K562 (cell line): Measurements from ENCODE around the gene BCAM. TPM values are rescaled to one million over a fixed set of nuclear protein-coding genes. Genes with fewer than 3 reads are reported as not detected.

Experiments used
- ATAC-seq: fragments of 200-7000 bp; cut with Tn5 transposase; 3 replicates; pipeline ENCODE4 v1.9.1; 2020; ENCODE audit warnings: moderate library complexity
- BruUV-seq: library from RNA; stranded (reverse); fragments of 400-500 nt; replicated peaks from 2 replicates; lab custom pipeline; 2021; lab: Mats Ljungman, UMichigan
- CTCF ChIA-PET: fragments of 300-600 bp; formaldehyde crosslinking; extraction: SDS; loops from one replicate; lab custom pipeline; 2021; ENCODE audit warnings: low intra/inter-chr PET ratio; lab: Yijun Ruan, JAX
- POLR2A ChIA-PET: fragments of 300-600, 350-650 bp; sonication (Branson Sonifier 250); formaldehyde crosslinking; extraction: SDS; loops from one replicate; lab custom pipeline; 2021; ENCODE audit warnings: antibody characterized with exemption, inconsistent platforms; lab: Yijun Ruan, JAX
- DNase-seq, 4 experiments: peaks; one replicate each; pipeline versions ENCODE4 v3.0.0 to v3.0.0-alpha.2; 2011 to 2018; ENCODE audit warnings: low spot score in 3 of 4, mixed read lengths in 3 of 4; ENCODE audit errors: extremely low read depth in 1 of 4
- FAIRE-seq: peaks from 2 replicates; lab custom pipeline; 2011; peaks lifted over from hg19 to GRCh38; lab: Jason Lieb, UNC
- H2AFZ ChIP-seq: 2 replicates; pipeline ENCODE4 v1.6.0; 2011; ENCODE audit warnings: low read depth, low read length, control low read depth, inconsistent platforms
- H3K27ac ChIP-seq: fragments of 200-600 bp; 3 replicates; pipeline ENCODE4 v1.8.0; 2011; ENCODE audit warnings: low read depth, mild to moderate bottlenecking, control low read depth, inconsistent platforms, low read length, moderate library complexity, mixed read lengths; ENCODE audit errors: extremely low read depth
- H3K27me3 ChIP-seq, 2 experiments: fragments of 300-600 bp in 1 of 2; 2 replicates in 1 of 2; 3 replicates in 1 of 2; pipeline versions ENCODE4 v1.6.0 to v1.8.0; 2011; ENCODE audit warnings: inconsistent platforms in 2 of 2, low read length in 2 of 2, mild to moderate bottlenecking in 1 of 2, mixed read lengths in 1 of 2, moderate library complexity in 1 of 2; ENCODE audit not compliant: control insufficient read depth in 2 of 2, insufficient read depth in 2 of 2
- H3K36me3 ChIP-seq: fragments of 300-600 bp; 3 replicates; pipeline ENCODE4 v1.8.0; 2011; ENCODE audit warnings: mild to moderate bottlenecking, low read length, inconsistent platforms; ENCODE audit not compliant: control insufficient read depth, insufficient read depth
- H3K4me1 ChIP-seq, 2 experiments: fragments of 200-600 bp in 1 of 2; replicated peaks in 1 of 2; 2 replicates in 1 of 2; 3 replicates in 1 of 2; pipeline versions ENCODE4 v1.5.1 to v1.8.0; 2011; ENCODE audit warnings: inconsistent platforms in 2 of 2, low read length in 2 of 2, mild to moderate bottlenecking in 1 of 2, mixed read lengths in 1 of 2, moderate library complexity in 1 of 2; ENCODE audit not compliant: control insufficient read depth in 2 of 2, insufficient read depth in 2 of 2
- H3K4me2 ChIP-seq: 2 replicates; pipeline ENCODE4 v1.6.1; 2011; ENCODE audit warnings: low read length, control low read depth, inconsistent platforms, mixed read lengths; ENCODE audit not compliant: insufficient read depth
- H3K4me3 ChIP-seq: fragments of 200-600 bp; sonication (generic), shearing (Covaris generic); 2 replicates; pipeline ENCODE4 v1.5.1; 2016; ENCODE audit warnings: control low read depth, inconsistent platforms
- H3K79me2 ChIP-seq: fragments of 200-600 bp; 3 replicates; pipeline ENCODE4 v1.8.0; 2011; ENCODE audit warnings: low read length, inconsistent platforms; ENCODE audit not compliant: control insufficient read depth, insufficient read depth
- H3K9ac ChIP-seq, 2 experiments: 2 replicates each; pipeline versions ENCODE4 v1.6.0 to v1.6.1; 2011; ENCODE audit warnings: low read depth in 2 of 2, low read length in 2 of 2, control low read depth in 1 of 2, inconsistent platforms in 1 of 2, mild to moderate bottlenecking in 1 of 2, mixed read lengths in 1 of 2; ENCODE audit not compliant: insufficient read depth in 1 of 2
- H3K9me1 ChIP-seq: one replicate; pipeline ENCODE4 v1.6.0; 2011; ENCODE audit warnings: inconsistent platforms, mild to moderate bottlenecking, low read length, moderate library complexity; ENCODE audit not compliant: control insufficient read depth, insufficient read depth
- H3K9me3 ChIP-seq: replicated peaks from 2 replicates; pipeline ENCODE4 v1.5.1; 2011; ENCODE audit warnings: low read depth, low read length, inconsistent platforms; ENCODE audit not compliant: control insufficient read depth, insufficient read depth
- H4K20me1 ChIP-seq: replicated peaks from 2 replicates; pipeline ENCODE4 v1.6.1; 2011; ENCODE audit warnings: low read length, inconsistent platforms, mixed read lengths; ENCODE audit not compliant: control insufficient read depth, insufficient read depth
- CBFA2T3 ChIP-seq: fragments of 450-650 bp; IDR thresholded peaks from 2 replicates; pipeline ENCODE4 v1.6.1; 2017
- CHD4 ChIP-seq: fragments of 200-600 bp; sonication (generic); IDR thresholded peaks from 3 replicates; pipeline ENCODE4 v1.6.1; 2012; ENCODE audit warnings: low read depth, mild to moderate bottlenecking, mixed read lengths, low read length, inconsistent platforms; ENCODE audit not compliant: insufficient read depth, insufficient replicate concordance, poor library complexity, severe bottlenecking
- KLF1 ChIP-seq: fragments of 450-650 bp; IDR thresholded peaks from 2 replicates; pipeline ENCODE4 v1.6.1; 2016; ENCODE audit warnings: missing genetic modification characterization, missing compliant biosample characterization
- MBD2 ChIP-seq: sonication (generic); IDR thresholded peaks from 2 replicates; pipeline ENCODE4 v1.6.1; 2016; ENCODE audit warnings: low read depth, borderline replicate concordance
- NR3C1 ChIP-seq: sonication (generic); formaldehyde crosslinking; IDR thresholded peaks from 2 replicates; pipeline ENCODE4 v1.8.1; 2022; ENCODE audit warnings: missing genetic modification reagents
- SMC3 ChIP-seq: conservative IDR thresholded peaks from 2 replicates; pipeline ENCODE4 v1.6.1; 2011; ENCODE audit warnings: low read depth, low read length, improper control_type of control experiment; ENCODE audit not compliant: insufficient read depth
- TBP ChIP-seq: optimal IDR thresholded peaks from 2 replicates; pipeline ENCODE3; 2011; ENCODE audit warnings: low read depth, low read length, improper control_type of control experiment
- ZFP30 ChIP-seq: fragments of 250-450 bp; sonication (Bioruptor Pico); IDR thresholded peaks from 2 replicates; pipeline ENCODE4 v1.8.0; 2022; ENCODE audit warnings: moderate library complexity, mild to moderate bottlenecking, inconsistent platforms, borderline replicate concordance
- ZNF583 ChIP-seq: fragments of 250-450 bp; sonication (Bioruptor Pico); IDR thresholded peaks from 2 replicates; pipeline ENCODE4 v1.4.0; 2020
- WGBS: fragments of 100-300 bp; shearing (Covaris generic); methylation state at CpG from one replicate; pipeline ENCODE4 v1.1.6; 2016; ENCODE audit warnings: low coverage, mixed read lengths; ENCODE audit not compliant: insufficient coverage; ENCODE audit errors: missing lambda C conversion rate; 5-methylcytosine and 5-hydroxymethylcytosine counted together
- in situ Hi-C: fragments of 300-500 bp; cut with MboI; formaldehyde crosslinking; loops from 4 replicates; pipeline ENCODE4 v1.15.0; 2018; ENCODE audit warnings: inconsistent platforms, mixed read lengths
- intact Hi-C: fragments of 100-400 bp; cut with micrococcal nuclease; formaldehyde crosslinking; loops from 2 replicates; pipeline ENCODE4 v1.14.2; 2022
- polyA plus RNA-seq, 8 experiments: library from polyadenylated mRNA; depleted of rRNA in 4 of 8; stranded (reverse) in 5 of 8; unstranded in 3 of 8; fragments of >200 nt; fragmentation: Nextera tagmentation in 2 of 8; fragmentation: Illumina TruSeq in 1 of 8; extraction: Ambion mirVana in 2 of 8; extraction: Trizol in 1 of 8; gene quantifications; 2 replicates each; pipeline versions ENCODE4 v1.2.1 to v1.2.3, GENCODE V29; 2011 to 2014; ENCODE audit warnings: inconsistent platforms in 1 of 8, missing spikeins in 1 of 8
- total RNA-seq, 7 experiments: library from RNA; depleted of rRNA in 6 of 7; stranded (reverse); fragments of >200 nt in 6 of 7; fragmentation: Illumina TruSeq in 2 of 7; extraction: Trizol in 2 of 7; gene quantifications; 2 replicates each; pipeline versions ENCODE4 v1.2.1 to v1.2.3, GENCODE V29; 2011 to 2021; ENCODE audit warnings: low replicate concordance in 1 of 7
- TF ChIP-seq, protein P1 (sequence below): sonication (generic); formaldehyde crosslinking; IDR thresholded peaks from 2 replicates; pipeline ENCODE4 v1.9.0; 2022; ENCODE audit warnings: mild to moderate bottlenecking, missing genetic modification reagents
- TF ChIP-seq, protein P2 (sequence below): sonication (generic); formaldehyde crosslinking; IDR thresholded peaks from 2 replicates; pipeline ENCODE4 v1.8.1; 2023; ENCODE audit warnings: mild to moderate bottlenecking, missing genetic modification reagents
- TF ChIP-seq, protein P3 (sequence below): IDR thresholded peaks from 3 replicates; pipeline ENCODE4 v1.6.1; 2011; ENCODE audit warnings: borderline replicate concordance, mild to moderate bottlenecking; ENCODE audit not compliant: insufficient read length, insufficient read depth
- TF ChIP-seq, protein P4 (sequence below): sonication (generic); formaldehyde crosslinking; IDR thresholded peaks from 2 replicates; pipeline ENCODE4 v1.8.0; 2022; ENCODE audit warnings: mild to moderate bottlenecking, missing genetic modification reagents

The BCAM gene
- total and polyA plus RNA-seq, 9 of the 15 experiments (the other 6 are each of a cell fraction or from before 2014, with no cell fraction given), result 0.07 to 1.3 (median 0.33) TPM; not detected in 2

DNA sequence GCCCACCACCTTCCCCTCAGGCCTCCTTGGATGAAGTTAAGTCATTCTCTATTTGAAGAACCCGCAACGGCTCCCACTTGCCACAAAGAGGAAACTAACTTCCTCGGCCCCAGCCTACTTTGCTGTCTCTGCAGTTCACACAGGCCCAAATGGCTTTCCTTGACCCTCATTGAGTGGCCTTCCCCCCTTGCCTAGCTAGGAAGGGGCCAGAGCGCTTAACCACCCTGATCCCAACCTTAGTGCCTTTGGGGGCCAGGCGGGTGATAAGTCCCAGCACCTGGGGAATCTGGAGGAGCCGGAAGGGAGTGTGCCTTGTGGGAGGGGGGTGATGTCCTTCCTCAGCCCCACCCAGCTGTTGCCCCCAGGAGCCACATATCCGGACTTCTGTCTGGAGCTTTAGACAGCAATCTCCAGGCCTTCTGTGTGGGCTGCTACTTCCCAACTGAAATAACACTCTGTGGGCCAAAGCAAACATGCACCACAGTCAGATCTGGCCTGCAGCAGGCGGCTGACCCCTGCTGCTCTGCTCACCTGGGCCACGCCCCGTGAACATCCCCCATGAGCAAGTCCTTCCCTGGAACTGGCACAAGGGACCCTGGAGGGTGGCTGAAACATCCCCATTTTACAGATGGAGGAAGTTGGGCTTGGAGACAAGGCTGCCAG lies 47.6 kb downstream of the BCAM start:
- peak; percentile 70 for FAIRE-seq
- H3K27ac ChIP-seq, result peak overlapping the region; percentile 57; the same call in 2 of the 3 replicates
- POLR2A ChIA-PET, result interaction anchor here (0.6 to 1.3 kb wide), 4 partner anchors 8 to 166 kb away, joined by 3 to 4 read pairs (median 4); no protein-coding TSS in a partner anchor
- TF ChIP-seq NR3C1 (CRISPR knock-in tag), result no peak
- TF ChIP-seq, protein P1, sequence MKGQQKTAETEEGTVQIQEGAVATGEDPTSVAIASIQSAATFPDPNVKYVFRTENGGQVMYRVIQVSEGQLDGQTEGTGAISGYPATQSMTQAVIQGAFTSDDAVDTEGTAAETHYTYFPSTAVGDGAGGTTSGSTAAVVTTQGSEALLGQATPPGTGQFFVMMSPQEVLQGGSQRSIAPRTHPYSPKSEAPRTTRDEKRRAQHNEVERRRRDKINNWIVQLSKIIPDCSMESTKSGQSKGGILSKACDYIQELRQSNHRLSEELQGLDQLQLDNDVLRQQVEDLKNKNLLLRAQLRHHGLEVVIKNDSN (CRISPR knock-in tag), result no peak
- no peak for TF ChIP-seq SMC3
- TF ChIP-seq ZNF583 (CRISPR knock-in tag), result no peak
- 0 out of 2 replicates have a peak, but pooled peaks have one; percentile 19 for TF ChIP-seq MBD2
- TF ChIP-seq TBP, result no peak
- TF ChIP-seq KLF1 (tag), result no peak
- TF ChIP-seq, protein P2, sequence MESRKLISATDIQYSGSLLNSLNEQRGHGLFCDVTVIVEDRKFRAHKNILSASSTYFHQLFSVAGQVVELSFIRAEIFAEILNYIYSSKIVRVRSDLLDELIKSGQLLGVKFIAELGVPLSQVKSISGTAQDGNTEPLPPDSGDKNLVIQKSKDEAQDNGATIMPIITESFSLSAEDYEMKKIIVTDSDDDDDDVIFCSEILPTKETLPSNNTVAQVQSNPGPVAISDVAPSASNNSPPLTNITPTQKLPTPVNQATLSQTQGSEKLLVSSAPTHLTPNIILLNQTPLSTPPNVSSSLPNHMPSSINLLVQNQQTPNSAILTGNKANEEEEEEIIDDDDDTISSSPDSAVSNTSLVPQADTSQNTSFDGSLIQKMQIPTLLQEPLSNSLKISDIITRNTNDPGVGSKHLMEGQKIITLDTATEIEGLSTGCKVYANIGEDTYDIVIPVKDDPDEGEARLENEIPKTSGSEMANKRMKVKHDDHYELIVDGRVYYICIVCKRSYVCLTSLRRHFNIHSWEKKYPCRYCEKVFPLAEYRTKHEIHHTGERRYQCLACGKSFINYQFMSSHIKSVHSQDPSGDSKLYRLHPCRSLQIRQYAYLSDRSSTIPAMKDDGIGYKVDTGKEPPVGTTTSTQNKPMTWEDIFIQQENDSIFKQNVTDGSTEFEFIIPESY (CRISPR knock-in tag), result peak; percentile 49; the same call in 1 of the 2 replicates
- TF ChIP-seq, protein P3, sequence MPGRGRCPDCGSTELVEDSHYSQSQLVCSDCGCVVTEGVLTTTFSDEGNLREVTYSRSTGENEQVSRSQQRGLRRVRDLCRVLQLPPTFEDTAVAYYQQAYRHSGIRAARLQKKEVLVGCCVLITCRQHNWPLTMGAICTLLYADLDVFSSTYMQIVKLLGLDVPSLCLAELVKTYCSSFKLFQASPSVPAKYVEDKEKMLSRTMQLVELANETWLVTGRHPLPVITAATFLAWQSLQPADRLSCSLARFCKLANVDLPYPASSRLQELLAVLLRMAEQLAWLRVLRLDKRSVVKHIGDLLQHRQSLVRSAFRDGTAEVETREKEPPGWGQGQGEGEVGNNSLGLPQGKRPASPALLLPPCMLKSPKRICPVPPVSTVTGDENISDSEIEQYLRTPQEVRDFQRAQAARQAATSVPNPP, result no peak
- TF ChIP-seq CHD4, result peak; percentile 4
- no peak for TF ChIP-seq ZFP30
- TF ChIP-seq, protein P4, sequence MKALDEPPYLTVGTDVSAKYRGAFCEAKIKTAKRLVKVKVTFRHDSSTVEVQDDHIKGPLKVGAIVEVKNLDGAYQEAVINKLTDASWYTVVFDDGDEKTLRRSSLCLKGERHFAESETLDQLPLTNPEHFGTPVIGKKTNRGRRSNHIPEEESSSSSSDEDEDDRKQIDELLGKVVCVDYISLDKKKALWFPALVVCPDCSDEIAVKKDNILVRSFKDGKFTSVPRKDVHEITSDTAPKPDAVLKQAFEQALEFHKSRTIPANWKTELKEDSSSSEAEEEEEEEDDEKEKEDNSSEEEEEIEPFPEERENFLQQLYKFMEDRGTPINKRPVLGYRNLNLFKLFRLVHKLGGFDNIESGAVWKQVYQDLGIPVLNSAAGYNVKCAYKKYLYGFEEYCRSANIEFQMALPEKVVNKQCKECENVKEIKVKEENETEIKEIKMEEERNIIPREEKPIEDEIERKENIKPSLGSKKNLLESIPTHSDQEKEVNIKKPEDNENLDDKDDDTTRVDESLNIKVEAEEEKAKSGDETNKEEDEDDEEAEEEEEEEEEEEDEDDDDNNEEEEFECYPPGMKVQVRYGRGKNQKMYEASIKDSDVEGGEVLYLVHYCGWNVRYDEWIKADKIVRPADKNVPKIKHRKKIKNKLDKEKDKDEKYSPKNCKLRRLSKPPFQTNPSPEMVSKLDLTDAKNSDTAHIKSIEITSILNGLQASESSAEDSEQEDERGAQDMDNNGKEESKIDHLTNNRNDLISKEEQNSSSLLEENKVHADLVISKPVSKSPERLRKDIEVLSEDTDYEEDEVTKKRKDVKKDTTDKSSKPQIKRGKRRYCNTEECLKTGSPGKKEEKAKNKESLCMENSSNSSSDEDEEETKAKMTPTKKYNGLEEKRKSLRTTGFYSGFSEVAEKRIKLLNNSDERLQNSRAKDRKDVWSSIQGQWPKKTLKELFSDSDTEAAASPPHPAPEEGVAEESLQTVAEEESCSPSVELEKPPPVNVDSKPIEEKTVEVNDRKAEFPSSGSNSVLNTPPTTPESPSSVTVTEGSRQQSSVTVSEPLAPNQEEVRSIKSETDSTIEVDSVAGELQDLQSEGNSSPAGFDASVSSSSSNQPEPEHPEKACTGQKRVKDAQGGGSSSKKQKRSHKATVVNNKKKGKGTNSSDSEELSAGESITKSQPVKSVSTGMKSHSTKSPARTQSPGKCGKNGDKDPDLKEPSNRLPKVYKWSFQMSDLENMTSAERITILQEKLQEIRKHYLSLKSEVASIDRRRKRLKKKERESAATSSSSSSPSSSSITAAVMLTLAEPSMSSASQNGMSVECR (CRISPR knock-in tag), result 0 out of 2 replicates have a peak, but pooled peaks have one; percentile 20
- peak; percentile 69 for TF ChIP-seq CBFA2T3

More for the DNA sequence above, 47.6 kb downstream of the BCAM start:
- Histone ChIP-seq H3K36me3 (peaks cover 33% of the 10 kb centered on the region), H3K79me2 (peaks cover 55% of the 10 kb centered on the region), H4K20me1 (peaks cover 15% of the 10 kb centered on the region), H2AFZ (no peak overlapping the region), H3K27me3 (no peaks in the 10 kb centered on the region), H3K4me2 (peak overlapping the region; percentile 12; the same call in 1 of the 2 replicates), H3K4me3 (no peak overlapping the region), H3K9me3 (no peaks in the 10 kb centered on the region), H3K4me1 (peaks cover 14 to 19% of the 10 kb centered on the region in 2 experiments), H3K9ac (peak overlapping the region in 1 of 2 experiments; percentile 73; a peak in 1 of 4 replicates), H3K9me1 (peaks cover 4% of the 10 kb centered on the region)
- no TSS peak for BruUV-seq
- intact Hi-C loops (no loop called here), in situ Hi-C loops (no loop called here)
- 42% methylated on average over 9 of the region's 10 CpGs for WGBS
- ATAC-seq (peak; percentile 77), DNase-seq (peak; percentile 32 to 53 (median 37))
- CTCF ChIA-PET, result no interaction called here
